ENCODE measurements around the gene MB21D2.

- TF ChIP-seq GATA2 (IDR thresholded peaks at IDR 0.05; ENCODE audit: low read depth, low read length): no peak
- no peak for TF ChIP-seq GATA3 (IDR thresholded peaks at IDR 0.05; ENCODE audit: low read depth, low read length)
Measured at GRCh38 chr3:192953926-192954325, 36.3 kb upstream of the MB21D2 start.

Data from SH-SY5Y (cell line).